GM12878 (cell line): ENCODE measurements around the gene PITPNM3.

Source experiments
- BRCA1 ChIP-seq: IDR thresholded peaks from 2 replicates; pipeline ENCODE4 v1.6.1; 2011; ENCODE audit warnings: low read depth, low read length, improper control_type of control experiment
- FOS ChIP-seq: IDR thresholded peaks from 3 replicates; pipeline ENCODE4 v1.6.1; 2011; ENCODE audit warnings: borderline replicate concordance; ENCODE audit not compliant: insufficient read length; ENCODE audit errors: extremely low read depth
- FOXK2 ChIP-seq: fragments of 450-650 bp; IDR thresholded peaks from 2 replicates; pipeline ENCODE4 v1.6.1; 2017; ENCODE audit warnings: mild to moderate bottlenecking, moderate library complexity
- POLR2A ChIP-seq: IDR thresholded peaks from 2 replicates; pipeline ENCODE4 v1.6.1; 2011; ENCODE audit warnings: low read depth, mild to moderate bottlenecking, low read length
- SP1 ChIP-seq: IDR thresholded peaks from one replicate; pipeline ENCODE4 v1.6.1; 2011; ENCODE audit warnings: low read depth, low read length
- TF ChIP-seq, protein P1 (sequence below): fragments of 150-350 bp; IDR thresholded peaks from 2 replicates; pipeline ENCODE4 v1.6.1; 2014; ENCODE audit warnings: mild to moderate bottlenecking, low read depth, low read length
- TF ChIP-seq, protein P2 (sequence below): IDR thresholded peaks from 2 replicates; pipeline ENCODE4 v1.6.1; 2011; ENCODE audit warnings: low read depth, low read length, improper control_type of control experiment, borderline replicate concordance

DNA sequence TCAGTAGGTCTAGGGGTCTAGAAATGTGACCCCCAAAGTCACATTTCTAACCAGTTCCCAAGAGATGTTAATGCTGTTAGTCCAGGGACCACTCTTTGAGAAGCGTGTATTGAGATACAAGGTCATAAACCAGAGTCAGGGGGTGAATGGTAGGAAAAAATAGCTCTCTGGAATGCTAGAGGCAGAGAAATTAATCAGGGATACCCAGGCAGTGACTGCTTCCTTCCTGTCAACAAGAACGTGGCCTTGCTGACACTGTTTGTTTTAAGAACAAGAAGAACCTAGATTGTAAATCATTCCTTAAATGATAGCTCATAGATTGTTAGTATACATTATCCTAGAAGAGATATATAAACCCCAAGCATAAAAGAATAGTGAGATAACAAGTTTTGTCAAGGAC lies 43.8 kb downstream of the PITPNM3 start:
- TF ChIP-seq FOS (no peak), BRCA1 (no peak), SP1 (no peak), POLR2A (no peak), FOXK2 (no peak)
- TF ChIP-seq, protein P1, sequence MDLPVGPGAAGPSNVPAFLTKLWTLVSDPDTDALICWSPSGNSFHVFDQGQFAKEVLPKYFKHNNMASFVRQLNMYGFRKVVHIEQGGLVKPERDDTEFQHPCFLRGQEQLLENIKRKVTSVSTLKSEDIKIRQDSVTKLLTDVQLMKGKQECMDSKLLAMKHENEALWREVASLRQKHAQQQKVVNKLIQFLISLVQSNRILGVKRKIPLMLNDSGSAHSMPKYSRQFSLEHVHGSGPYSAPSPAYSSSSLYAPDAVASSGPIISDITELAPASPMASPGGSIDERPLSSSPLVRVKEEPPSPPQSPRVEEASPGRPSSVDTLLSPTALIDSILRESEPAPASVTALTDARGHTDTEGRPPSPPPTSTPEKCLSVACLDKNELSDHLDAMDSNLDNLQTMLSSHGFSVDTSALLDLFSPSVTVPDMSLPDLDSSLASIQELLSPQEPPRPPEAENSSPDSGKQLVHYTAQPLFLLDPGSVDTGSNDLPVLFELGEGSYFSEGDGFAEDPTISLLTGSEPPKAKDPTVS = no peak
- TF ChIP-seq, protein P2, sequence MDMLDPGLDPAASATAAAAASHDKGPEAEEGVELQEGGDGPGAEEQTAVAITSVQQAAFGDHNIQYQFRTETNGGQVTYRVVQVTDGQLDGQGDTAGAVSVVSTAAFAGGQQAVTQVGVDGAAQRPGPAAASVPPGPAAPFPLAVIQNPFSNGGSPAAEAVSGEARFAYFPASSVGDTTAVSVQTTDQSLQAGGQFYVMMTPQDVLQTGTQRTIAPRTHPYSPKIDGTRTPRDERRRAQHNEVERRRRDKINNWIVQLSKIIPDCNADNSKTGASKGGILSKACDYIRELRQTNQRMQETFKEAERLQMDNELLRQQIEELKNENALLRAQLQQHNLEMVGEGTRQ = no peak
